AG09309 (cell line): ENCODE data around the gene SPTLC3.

Experiments
- DNase-seq: peaks from one replicate; pipeline ENCODE4 v3.0.0-alpha.2; 2010; ENCODE audit warnings: low read depth
- H3K4me3 ChIP-seq: 2 replicates; pipeline ENCODE4 v1.5.1; 2011; ENCODE audit warnings: mild to moderate bottlenecking, low read depth, low read length, moderate library complexity; ENCODE audit not compliant: control insufficient read depth
- TF ChIP-seq, protein P1 (sequence below): IDR thresholded peaks from 2 replicates; pipeline ENCODE4 v1.5.1; 2011; ENCODE audit warnings: mild to moderate bottlenecking, low read depth, low read length, inconsistent platforms; ENCODE audit not compliant: insufficient read depth, control insufficient read depth; ENCODE audit errors: missing control alignments

Gene SPTLC3

GRCh38 chr20:13037727-13038126 is 29.0 kb downstream of the SPTLC3 start:
- TF ChIP-seq, protein P1, sequence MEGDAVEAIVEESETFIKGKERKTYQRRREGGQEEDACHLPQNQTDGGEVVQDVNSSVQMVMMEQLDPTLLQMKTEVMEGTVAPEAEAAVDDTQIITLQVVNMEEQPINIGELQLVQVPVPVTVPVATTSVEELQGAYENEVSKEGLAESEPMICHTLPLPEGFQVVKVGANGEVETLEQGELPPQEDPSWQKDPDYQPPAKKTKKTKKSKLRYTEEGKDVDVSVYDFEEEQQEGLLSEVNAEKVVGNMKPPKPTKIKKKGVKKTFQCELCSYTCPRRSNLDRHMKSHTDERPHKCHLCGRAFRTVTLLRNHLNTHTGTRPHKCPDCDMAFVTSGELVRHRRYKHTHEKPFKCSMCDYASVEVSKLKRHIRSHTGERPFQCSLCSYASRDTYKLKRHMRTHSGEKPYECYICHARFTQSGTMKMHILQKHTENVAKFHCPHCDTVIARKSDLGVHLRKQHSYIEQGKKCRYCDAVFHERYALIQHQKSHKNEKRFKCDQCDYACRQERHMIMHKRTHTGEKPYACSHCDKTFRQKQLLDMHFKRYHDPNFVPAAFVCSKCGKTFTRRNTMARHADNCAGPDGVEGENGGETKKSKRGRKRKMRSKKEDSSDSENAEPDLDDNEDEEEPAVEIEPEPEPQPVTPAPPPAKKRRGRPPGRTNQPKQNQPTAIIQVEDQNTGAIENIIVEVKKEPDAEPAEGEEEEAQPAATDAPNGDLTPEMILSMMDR: no peak
- no peak overlapping the region for H3K4me3 ChIP-seq
- DNase-seq: no peak

- H3K4me3 ChIP-seq: no peak overlapping the region
- TF ChIP-seq, protein P1: no peak
- DNase-seq: no peak
These were observed 33.0 kb downstream of the SPTLC3 start for GRCh38 chr20:13041574-13042457.

DNA sequence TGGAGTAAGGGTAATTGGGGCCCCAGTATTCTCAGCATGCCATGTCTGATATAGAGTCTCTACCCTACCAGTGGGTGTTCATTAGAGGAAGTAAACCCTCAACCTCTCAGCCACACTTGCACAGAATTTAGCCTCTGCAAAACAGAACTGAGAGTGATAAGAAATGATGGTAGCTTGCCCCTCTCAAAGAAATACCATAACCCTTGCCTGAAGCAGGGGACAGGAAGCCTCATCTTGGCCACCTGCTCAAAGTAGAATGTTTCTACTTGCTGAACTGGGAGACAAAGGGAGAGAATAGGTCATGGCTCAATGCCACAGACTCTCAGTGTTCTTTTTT is 33.7 kb downstream of the SPTLC3 start:
- no peak overlapping the region for H3K4me3 ChIP-seq
- TF ChIP-seq, protein P1: no peak
- DNase-seq: no peak

DNA sequence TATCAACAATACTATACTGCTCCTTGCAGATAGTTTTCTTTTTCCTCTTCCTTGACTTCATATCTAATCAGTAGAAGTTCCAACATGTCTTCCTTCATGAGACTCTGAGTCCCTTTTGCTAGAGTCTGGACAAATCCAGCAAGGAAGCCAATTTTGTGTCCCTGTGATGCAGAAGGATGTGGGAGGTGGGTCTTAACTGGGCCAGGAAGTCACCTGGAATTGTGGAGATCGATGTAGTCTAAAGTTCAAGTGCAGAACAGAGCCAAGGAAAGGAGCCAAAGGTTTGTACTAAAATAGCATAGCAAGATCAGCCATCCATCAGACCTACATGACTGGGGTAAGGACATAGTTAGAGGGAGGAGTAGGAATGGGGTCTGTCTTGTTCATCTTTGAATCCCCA is 37.6 kb downstream of the SPTLC3 start:
- DNase-seq: no peak
- no peak overlapping the region for H3K4me3 ChIP-seq
- TF ChIP-seq, protein P1: no peak

GRCh38 chr20:13054011-13054410 is 45.2 kb downstream of the SPTLC3 start:
- DNase-seq: no peak
- no peak overlapping the region for H3K4me3 ChIP-seq

GRCh38 chr20:13058666-13059389 is 50.1 kb downstream of the SPTLC3 start:
- H3K4me3 ChIP-seq: no peak overlapping the region
- TF ChIP-seq, protein P1: no peak
- DNase-seq: no peak

More at GRCh38 chr20:13054011-13054410, 45.2 kb downstream of the SPTLC3 start:
- TF ChIP-seq, protein P1: no peak
